Esophagus muscularis mucosa (tissue), 4 donors: ENCODE data around the gene POGK.

Experiments
- CTCF ChIP-seq, 3 experiments: fragments of 200-600 bp in 2 of 3; fragments of 450-650 bp in 1 of 3; sonication (generic) in 2 of 3; IDR thresholded peaks; one replicate each; pipeline ENCODE4 v1.5.1; 2017 to 2019; ENCODE audit warnings: antibody characterized with exemption in 3 of 3, mild to moderate bottlenecking in 2 of 3, moderate library complexity in 1 of 3
- EP300 ChIP-seq: sonication (generic); formaldehyde crosslinking; IDR thresholded peaks from one replicate; pipeline ENCODE4 v1.6.1; 2017; ENCODE audit warnings: antibody characterized with exemption
- POLR2A ChIP-seq: fragments of 450-650 bp; IDR thresholded peaks from one replicate; pipeline ENCODE4 v1.6.1; 2017; ENCODE audit warnings: antibody characterized with exemption, moderate library complexity, mild to moderate bottlenecking, low read depth

GRCh38 chr1:166840309-166841274, 1.3 kb downstream of the POGK start:
- TF ChIP-seq CTCF (IDR thresholded peaks at IDR 0.05) (no peak), EP300 (no peak), POLR2A (no peak)
